A549 (cell line): ENCODE results near the gene IFFO2. TPM values are rescaled to one million over a fixed set of nuclear protein-coding genes. Genes with fewer than 3 reads are reported as not detected.
A peak's percentile ranks its signal among the peaks of the same experiment; 100 is the strongest.

Experiments used
- ATAC-seq, 2 experiments: fragments of 200-7000 bp in 1 of 2; fragments of >200 bp in 1 of 2; cut with Nextera tagmentation in 1 of 2; cut with Tn5 transposase in 1 of 2; 3 replicates each; pipeline versions ENCODE4 v1.8.0 to v1.9.1; 2018 to 2020; ENCODE audit warnings: mild to moderate bottlenecking in 1 of 2, moderate library complexity in 1 of 2
- CTCF ChIA-PET: fragments of 300-600 bp; sonication (Branson Sonifier 250); formaldehyde crosslinking; extraction: SDS; loops from one replicate; lab custom pipeline; 2021; ENCODE audit warnings: antibody characterized with exemption, inconsistent platforms; lab: Yijun Ruan, JAX
- POLR2A ChIA-PET: fragments of 350-600 bp; formaldehyde crosslinking; extraction: SDS; loops from one replicate; lab custom pipeline; 2021; ENCODE audit warnings: antibody characterized with exemption, inconsistent platforms; lab: Yijun Ruan, JAX
- DNase-seq, 2 experiments: peaks; one replicate each; pipeline versions ENCODE4 v3.0.0 to v3.0.0-alpha.2; 2011 to 2016; ENCODE audit warnings: low read depth in 1 of 2, low spot score in 1 of 2
- FAIRE-seq: peaks from 2 replicates; lab custom pipeline; 2011; peaks lifted over from hg19 to GRCh38; lab: Jason Lieb, UNC
- H3K27ac ChIP-seq, 2 experiments: fragments of >200 bp; sonication (Bioruptor Twin); formaldehyde crosslinking; 3 replicates each; pipeline ENCODE4 v1.5.1; 2016 to 2017
- H3K4me1 ChIP-seq: fragments of >200 bp; sonication (Bioruptor Twin); formaldehyde crosslinking; 3 replicates; pipeline ENCODE4 v1.6.1; 2016
- H3K4me2 ChIP-seq: fragments of >200 bp; sonication (Bioruptor Twin); formaldehyde crosslinking; 3 replicates; pipeline ENCODE4 v1.6.1; 2016
- H3K4me3 ChIP-seq: fragments of >200 bp; sonication (Bioruptor Twin); formaldehyde crosslinking; 3 replicates; pipeline ENCODE4 v1.5.1; 2016
- H3K9me3 ChIP-seq: fragments of >200 bp; sonication (Bioruptor Twin); formaldehyde crosslinking; 3 replicates; pipeline ENCODE4 v1.6.1; 2016
- ATOH8 ChIP-seq: fragments of 250-450 bp; sonication (Bioruptor Pico); IDR thresholded peaks from 2 replicates; pipeline ENCODE4 v1.5.0; 2020; ENCODE audit warnings: low read depth, mild to moderate bottlenecking, moderate library complexity
- CBX2 ChIP-seq: fragments of 200-600 bp; sonication (generic); IDR thresholded peaks from 2 replicates; pipeline ENCODE4 v1.6.1; 2016; ENCODE audit warnings: low read depth, mild to moderate bottlenecking, borderline replicate concordance
- CBX8 ChIP-seq: fragments of 200-600 bp; sonication (generic); IDR thresholded peaks from 2 replicates; pipeline ENCODE4 v1.6.1; 2016
- CHD2 ChIP-seq: fragments of 150-350 bp; IDR thresholded peaks from 2 replicates; pipeline ENCODE4 v1.6.1; 2014; ENCODE audit warnings: low read length; ENCODE audit not compliant: partially characterized antibody
- CTCF ChIP-seq: fragments of >200 bp; sonication (Bioruptor Twin); formaldehyde crosslinking; IDR thresholded peaks from 3 replicates; pipeline ENCODE4 v1.5.1; 2016
- E2F6 ChIP-seq: IDR thresholded peaks from 2 replicates; pipeline ENCODE4 v1.6.1; 2012; ENCODE audit warnings: low read depth, borderline replicate concordance
- EHMT2 ChIP-seq: fragments of 200-600 bp; sonication (generic); IDR thresholded peaks from 2 replicates; pipeline ENCODE4 v1.6.1; 2016; ENCODE audit warnings: antibody characterized with exemption, low read depth, mild to moderate bottlenecking, moderate library complexity
- ELK1 ChIP-seq: fragments of 150-350 bp; IDR thresholded peaks from 2 replicates; pipeline ENCODE4 v1.6.1; 2014; ENCODE audit warnings: low read depth, mild to moderate bottlenecking, low read length
- ESRRA ChIP-seq: fragments of 150-350 bp; IDR thresholded peaks from 2 replicates; pipeline ENCODE4 v1.6.1; 2014; ENCODE audit warnings: mild to moderate bottlenecking, low read length, borderline replicate concordance
- FOSL2 ChIP-seq, 2 experiments: fragments of 450-650 bp in 1 of 2; fragments of >200 bp in 1 of 2; sonication (Bioruptor Twin) in 1 of 2; formaldehyde crosslinking; IDR thresholded peaks; 2 replicates each; pipeline versions ENCODE4 v1.5.0 to v1.6.1; 2016 to 2020; ENCODE audit warnings: mild to moderate bottlenecking in 1 of 2, moderate library complexity in 1 of 2
- HES2 ChIP-seq: fragments of >200 bp; sonication (Bioruptor Twin); formaldehyde crosslinking; IDR thresholded peaks from 2 replicates; pipeline ENCODE4 v1.6.1; 2016
- HOXA7 ChIP-seq: fragments of 250-450 bp; sonication (Bioruptor Pico); IDR thresholded peaks from 2 replicates; pipeline ENCODE4 v1.5.0; 2020; ENCODE audit warnings: mild to moderate bottlenecking, moderate library complexity
- HOXB5 ChIP-seq: fragments of 250-450 bp; sonication (Bioruptor Pico); IDR thresholded peaks from 2 replicates; pipeline ENCODE4 v1.5.0; 2020; ENCODE audit warnings: mild to moderate bottlenecking, moderate library complexity
- JUN ChIP-seq, 2 experiments: fragments of >200 bp; sonication (Bioruptor Twin); formaldehyde crosslinking; IDR thresholded peaks; 2 replicates in 1 of 2; 3 replicates in 1 of 2; pipeline ENCODE4 v1.6.1; 2016 to 2017
- MAX ChIP-seq: IDR thresholded peaks from 2 replicates; pipeline ENCODE4 v1.6.1; 2012
- MAZ ChIP-seq: fragments of 150-350 bp; IDR thresholded peaks from 2 replicates; pipeline ENCODE4 v1.6.1; 2014; ENCODE audit warnings: antibody characterized with exemption, low read depth, low read length, borderline replicate concordance
- POLR2A ChIP-seq: IDR thresholded peaks from 2 replicates; pipeline ENCODE4 v1.6.1; 2012; ENCODE audit warnings: mild to moderate bottlenecking, low read length
- RAD21 ChIP-seq, 2 experiments: fragments of >200 bp in 1 of 2; sonication (Bioruptor Twin) in 1 of 2; formaldehyde crosslinking in 1 of 2; IDR thresholded peaks in 1 of 2; conservative IDR thresholded peaks in 1 of 2; 2 replicates in 1 of 2; 3 replicates in 1 of 2; pipeline ENCODE4 v1.6.1; 2012 to 2018; ENCODE audit warnings: inconsistent platforms in 1 of 2
- RNF2 ChIP-seq: fragments of 200-600 bp; sonication (generic); IDR thresholded peaks from 2 replicates; pipeline ENCODE4 v1.6.1; 2016; ENCODE audit warnings: low read depth, mild to moderate bottlenecking, antibody characterized with exemption, moderate library complexity, borderline replicate concordance
- TP53 ChIP-seq: fragments of 250-450 bp; sonication (Bioruptor Pico); IDR thresholded peaks from 2 replicates; pipeline ENCODE4 v1.5.0; 2021; ENCODE audit warnings: mild to moderate bottlenecking, moderate library complexity
- USF2 ChIP-seq: fragments of 450-650 bp; IDR thresholded peaks from 2 replicates; pipeline ENCODE4 v1.6.1; 2014; ENCODE audit warnings: antibody characterized with exemption
- ZSCAN20 ChIP-seq: fragments of 250-450 bp; sonication (Bioruptor Pico); IDR thresholded peaks from 2 replicates; pipeline ENCODE4 v1.8.0; 2022; ENCODE audit warnings: mild to moderate bottlenecking, moderate library complexity
- WGBS: methylation state at CpG from one replicate; pipeline ENCODE4 v1.1.6; 2017; ENCODE audit errors: missing lambda C conversion rate; 5-methylcytosine and 5-hydroxymethylcytosine counted together
- polyA plus RNA-seq, 4 experiments: library from polyadenylated mRNA; depleted of rRNA in 3 of 4; stranded (reverse); fragments of >200 nt; fragmentation: RNase III in 1 of 4; extraction: RNeasy Plus Mini Kit Qiagen cat#74134 plus additional on column Dnase treatment in 1 of 4; gene quantifications; 2 replicates in 3 of 4; 3 replicates in 1 of 4; pipeline ENCODE4 v1.2.3, GENCODE V29; 2011 to 2017

Gene IFFO2
- polyA plus RNA-seq, 2 of the 4 experiments (the other 2 are of a cell fraction), result 24.3 to 53.9 TPM

GRCh38 chr1:18938008-18938706 lies 18.3 kb downstream of the IFFO2 start (continued):
- TF ChIP-seq MAX, result no peak
- no peak for TF ChIP-seq CHD2
- TF ChIP-seq CBX8, result no peak
- TF ChIP-seq HES2, result no peak
- TF ChIP-seq ZSCAN20 (CRISPR knock-in tag), result no peak
- no peak for TF ChIP-seq MAZ
- no peak for TF ChIP-seq POLR2A
- no peak for TF ChIP-seq TP53 (CRISPR knock-in tag)
- no peak for TF ChIP-seq ESRRA
- TF ChIP-seq E2F6, result no peak
- TF ChIP-seq CBX2, result no peak
- TF ChIP-seq EHMT2, result no peak
- TF ChIP-seq HOXB5 (CRISPR knock-in tag), result no peak

GRCh38 chr1:18937539-18937938 lies 18.9 kb downstream of the IFFO2 start:
- ChIA-PET CTCF (interaction anchor here (1.1 to 3.0 kb wide), 4 partner anchors 10 to 31 kb away, joined by 3 to 23 read pairs (median 6); no protein-coding TSS in a partner anchor), POLR2A (no interaction called here)
- no peak for TF ChIP-seq JUN (IDR thresholded peaks at IDR 0.05)
- no peak for TF ChIP-seq CTCF
- TF ChIP-seq RAD21 (conservative IDR thresholded peaks at IDR 0.05 in 1 of 2, IDR thresholded peaks at IDR 0.05 in 1 of 2), result no peak
- ATAC-seq, result no peak
- Histone ChIP-seq H3K4me3 (no peak overlapping the region), H3K27ac (peak overlapping the region in 1 of 2 experiments; percentile 52; a peak in 1 of 6 replicates), H3K9me3 (no peaks in the 10 kb centered on the region), H3K4me1 (peaks cover 78% of the 10 kb centered on the region), H3K4me2 (no peak overlapping the region)
- FAIRE-seq, result no peak
- DNase-seq, result no peak
- WGBS, result 84% methylated on average over 7 of the region's 8 CpGs

- TF ChIP-seq ATOH8 (CRISPR knock-in tag) (no peak), HOXB5 (CRISPR knock-in tag) (no peak), ELK1 (no peak), HOXA7 (CRISPR knock-in tag) (no peak), RNF2 (no peak), ESRRA (no peak), USF2 (no peak), RAD21 (conservative IDR thresholded peaks at IDR 0.05 in 1 of 2, IDR thresholded peaks at IDR 0.05 in 1 of 2) (no peak), FOSL2 (IDR thresholded peaks at IDR 0.05) (no peak), FOSL2 (CRISPR knock-in tag; IDR thresholded peaks at IDR 0.05) (no peak)
- 79% methylated on average over 11 of the region's 11 CpGs for WGBS
- ATAC-seq, result peak in 1 of 2 experiments; percentile 8; a peak in 2 of 6 replicates
- FAIRE-seq, result no peak
- no peak overlapping the region for H3K4me2 ChIP-seq
- peaks cover 78% of the 10 kb centered on the region for H3K4me1 ChIP-seq
- POLR2A ChIA-PET, result no interaction called here
- H3K9me3 ChIP-seq, result no peaks in the 10 kb centered on the region
- H3K27ac ChIP-seq, result peak overlapping the region in 1 of 2 experiments; percentile 52; a peak in 1 of 6 replicates
- CTCF ChIA-PET, result interaction anchor here (1.1 to 3.0 kb wide), 4 partner anchors 9 to 30 kb away, joined by 3 to 23 read pairs (median 6); no protein-coding TSS in a partner anchor
- H3K4me3 ChIP-seq, result no peak overlapping the region
- no peak for DNase-seq
Observed at GRCh38 chr1:18936814-18937481, 19.5 kb downstream of the IFFO2 start.
